ENCODE data around the gene N4BP3. TPM values are rescaled to one million over a fixed set of nuclear protein-coding genes. Genes with fewer than 3 reads are reported as not detected.

N4BP3 gene
- total and polyA plus RNA-seq, 4 donors: 6.1 to 11.4 (median 8.6) TPM

- Histone ChIP-seq H3K27ac (ENCODE audit: low read depth in 1 of 2, low read length in 1 of 2) (no peak overlapping the region), H3K9ac (ENCODE audit: insufficient read depth in 1 of 2, low read length in 2 of 2) (no peak overlapping the region), H3K36me3 (ENCODE audit: control insufficient read depth in 4 of 4, insufficient read depth in 4 of 4, low read length in 4 of 4) (no peaks in the 10 kb centered on the region), H3K9me3 (ENCODE audit: control insufficient read depth in 4 of 4, insufficient read depth in 3 of 4, low read length in 3 of 4) (no peaks in the 10 kb centered on the region), H3K27me3 (ENCODE audit: control insufficient read depth in 3 of 3, insufficient read depth in 3 of 3, low read length in 2 of 3) (peaks cover 0 to 8% (median 4%) of the 10 kb centered on the region in 3 donors), H3K4me3 (no peak overlapping the region), H3K4me1 (ENCODE audit: control insufficient read depth in 5 of 5, insufficient read depth in 5 of 5, low read length in 5 of 5) (no peaks in the 10 kb centered on the region)
- DNase-seq (no peak), ATAC-seq (ENCODE audit: insufficient read depth, low FRiP score) (no peak)
- TF ChIP-seq CTCF (IDR thresholded peaks at IDR 0.05; ENCODE audit: control extremely low read depth, extremely low read depth): no peak
- WGBS, 2 donors: 85 to 95% methylated on average over 2 of the region's 2 CpGs
These were observed 57.1 kb downstream of the N4BP3 start for GRCh38 chr5:178170455-178170854.

GRCh38 chr5:178174456-178174855 lies 61.1 kb downstream of the N4BP3 start:
- DNase-seq (peak in 2 of 3 donors; percentile 50 to 80), ATAC-seq (ENCODE audit: insufficient read depth, low FRiP score) (no peak)
- Histone ChIP-seq H3K36me3 (ENCODE audit: control insufficient read depth in 4 of 4, insufficient read depth in 4 of 4, low read length in 4 of 4) (no peaks in the 10 kb centered on the region), H3K9me3 (ENCODE audit: control insufficient read depth in 4 of 4, insufficient read depth in 3 of 4, low read length in 3 of 4) (no peaks in the 10 kb centered on the region), H3K27ac (ENCODE audit: low read depth in 1 of 2, low read length in 1 of 2) (no peak overlapping the region), H3K27me3 (ENCODE audit: control insufficient read depth in 3 of 3, insufficient read depth in 3 of 3, low read length in 2 of 3) (no peaks in the 10 kb centered on the region), H3K4me1 (ENCODE audit: control insufficient read depth in 5 of 5, insufficient read depth in 5 of 5, low read length in 5 of 5) (no peaks in the 10 kb centered on the region), H3K4me3 (no peak overlapping the region), H3K9ac (ENCODE audit: insufficient read depth in 1 of 2, low read length in 2 of 2) (no peak overlapping the region)
- WGBS, 2 donors: 80 to 87% methylated on average over 3 of the region's 3 CpGs
- no peak for TF ChIP-seq CTCF (IDR thresholded peaks at IDR 0.05; ENCODE audit: control extremely low read depth, extremely low read depth)

Other genes starting within 250 kb of the N4BP3 start
- not detected for gene PROP1, start 117.3 kb upstream of the N4BP3 start, total RNA-seq
- gene PROP1, start 117.3 kb upstream of the N4BP3 start, polyA plus RNA-seq: not detected
- 10 to 100 TPM; 24.4 to 46.1 TPM for gene RMND5B, start 17.5 kb downstream of the N4BP3 start, total RNA-seq
- gene RMND5B, start 17.5 kb downstream of the N4BP3 start, polyA plus RNA-seq: 10 to 100 TPM; 33.6 to 38.7 TPM
- gene NHP2, start 40.4 kb downstream of the N4BP3 start, total RNA-seq: 100 to 1,000 TPM in 1 of 2 donors, 10 to 100 TPM in 1; 64.7 to 136 TPM
- gene NHP2, start 40.4 kb downstream of the N4BP3 start, polyA plus RNA-seq: 100 to 1,000 TPM; 127 to 199 TPM
- not detected for gene GMCL2, start 73.8 kb downstream of the N4BP3 start, total RNA-seq
- gene GMCL2, start 73.8 kb downstream of the N4BP3 start, polyA plus RNA-seq: not detected
- gene HNRNPAB, start 91.0 kb downstream of the N4BP3 start, total RNA-seq: 100 to 1,000 TPM in 1 of 2 donors, 10 to 100 TPM in 1; 35.9 to 140 TPM
- gene HNRNPAB, start 91.0 kb downstream of the N4BP3 start, polyA plus RNA-seq: 100 to 1,000 TPM; 121 to 168 TPM
- 100 to 1,000 TPM in 1 of 2 donors, 10 to 100 TPM in 1; 99.6 to 100 TPM for gene PHYKPL, start 119.3 kb downstream of the N4BP3 start, total RNA-seq
- gene PHYKPL, start 119.3 kb downstream of the N4BP3 start, polyA plus RNA-seq: 10 to 100 TPM; 49.7 to 52.0 TPM